GM12878 (cell line): Measurements from ENCODE around the gene NFATC2. TPM values are rescaled to one million over a fixed set of nuclear protein-coding genes. Genes with fewer than 3 reads are reported as not detected.

Source experiments
- ATAC-seq: fragments of 200-7000 bp; cut with Tn5 transposase; 3 replicates; pipeline ENCODE4 v1.9.1; 2020; ENCODE audit warnings: mild to moderate bottlenecking, moderate library complexity
- BruUV-seq: library from RNA; stranded (reverse); fragments of 400-500 nt; replicated peaks from 2 replicates; lab custom pipeline; 2021; lab: Mats Ljungman, UMichigan
- CTCF ChIA-PET: fragments of 300-600 bp; sonication (Branson Sonifier 250); formaldehyde crosslinking; extraction: SDS; loops from one replicate; lab custom pipeline; 2021; ENCODE audit warnings: inconsistent platforms; lab: Yijun Ruan, JAX
- POLR2A ChIA-PET: fragments of 350-600 bp; formaldehyde crosslinking; extraction: SDS; loops from one replicate; lab custom pipeline; 2021; ENCODE audit warnings: inconsistent platforms; lab: Charles Lee
- RAD21 ChIA-PET: fragments of 300-600 bp; sonication (Branson Sonifier 250); formaldehyde crosslinking; loops from one replicate; lab custom pipeline; 2023; ENCODE audit warnings: antibody characterized with exemption; ENCODE audit not compliant: unreplicated experiment; lab: Charles Lee
- SMC1A ChIA-PET: fragments of 300-600 bp; sonication (Branson Sonifier 250); formaldehyde crosslinking; loops from one replicate; lab custom pipeline; 2023; ENCODE audit not compliant: unreplicated experiment, uncharacterized antibody; lab: Charles Lee
- DNase-seq: peaks from one replicate; pipeline ENCODE4 v3.0.0-alpha.2; 2011; ENCODE audit warnings: low read depth, low spot score
- FAIRE-seq: peaks from 3 replicates; lab custom pipeline; 2011; peaks lifted over from hg19 to GRCh38; lab: Jason Lieb, UNC
- H2AFZ ChIP-seq: 2 replicates; pipeline ENCODE4 v1.6.0; 2011; ENCODE audit warnings: low read depth, low read length, control low read depth; ENCODE audit not compliant: control insufficient read depth
- H3K27ac ChIP-seq: 2 replicates; pipeline ENCODE4 v1.5.1; 2011; ENCODE audit warnings: control low read depth; ENCODE audit not compliant: control insufficient read depth, insufficient read depth
- H3K27me3 ChIP-seq, 2 experiments: replicated peaks in 1 of 2; 2 replicates each; pipeline versions ENCODE4 v1.6.0 to v1.6.1; 2011; ENCODE audit warnings: low read length in 1 of 2; ENCODE audit not compliant: control insufficient read depth in 2 of 2, insufficient read depth in 2 of 2
- H3K36me3 ChIP-seq, 2 experiments: 2 replicates each; pipeline ENCODE4 v1.5.1; 2011; ENCODE audit warnings: low read length in 1 of 2; ENCODE audit not compliant: control insufficient read depth in 2 of 2, insufficient read depth in 2 of 2
- H3K4me1 ChIP-seq: 2 replicates; pipeline ENCODE4 v1.6.1; 2011; ENCODE audit warnings: mild to moderate bottlenecking, low read length, moderate library complexity, mixed read lengths; ENCODE audit not compliant: control insufficient read depth, insufficient read depth
- H3K4me2 ChIP-seq: 2 replicates; pipeline ENCODE4 v1.6.0; 2011; ENCODE audit warnings: control low read depth; ENCODE audit not compliant: control insufficient read depth, insufficient read depth
- H3K4me3 ChIP-seq: fragments of 200-600 bp; sonication (generic); 2 replicates; pipeline ENCODE4 v1.5.1; 2016
- H3K79me2 ChIP-seq: 2 replicates; pipeline ENCODE4 v1.6.0; 2011; ENCODE audit warnings: low read length; ENCODE audit not compliant: control insufficient read depth, insufficient read depth
- H3K9ac ChIP-seq: 2 replicates; pipeline ENCODE4 v1.8.0; 2011; ENCODE audit warnings: low read length, control low read depth, mixed read lengths; ENCODE audit not compliant: control insufficient read depth, insufficient read depth
- H3K9me3 ChIP-seq: replicated peaks from 3 replicates; pipeline ENCODE4 v1.5.1; 2011; ENCODE audit warnings: mild to moderate bottlenecking, low read length; ENCODE audit not compliant: control insufficient read depth, insufficient read depth
- H4K20me1 ChIP-seq: 2 replicates; pipeline ENCODE4 v1.6.0; 2011; ENCODE audit not compliant: control insufficient read depth, insufficient read depth
- BHLHE40 ChIP-seq, 2 experiments: fragments of 450-650 bp in 1 of 2; IDR thresholded peaks; 2 replicates each; pipeline ENCODE4 v1.6.1; 2011 to 2017; ENCODE audit warnings: low read depth in 2 of 2, borderline replicate concordance in 1 of 2, improper control_type of control experiment in 1 of 2, low read length in 1 of 2, mild to moderate bottlenecking in 1 of 2
- BMI1 ChIP-seq: fragments of 450-650 bp; IDR thresholded peaks from 2 replicates; pipeline ENCODE4 v1.6.1; 2016; ENCODE audit warnings: mild to moderate bottlenecking, moderate library complexity, borderline replicate concordance
- SIN3A ChIP-seq: IDR thresholded peaks from 2 replicates; pipeline ENCODE4 v1.6.1; 2012; ENCODE audit warnings: low read depth, low read length, improper control_type of control experiment
- ZBED1 ChIP-seq: IDR thresholded peaks from 2 replicates; pipeline ENCODE4 v1.6.1; 2016; ENCODE audit warnings: borderline replicate concordance
- WGBS: methylation state at CpG from one replicate; pipeline ENCODE4 v1.1.6; 2016; ENCODE audit warnings: low lambda C conversion rate; ENCODE audit not compliant: insufficient replicate concordance, insufficient coverage; ENCODE audit errors: missing lambda C conversion rate; 5-methylcytosine and 5-hydroxymethylcytosine counted together
- in situ Hi-C: fragments of 300-500 bp; cut with MboI; formaldehyde crosslinking; loops from 9 replicates; pipeline ENCODE4 v1.14.3; 2018; ENCODE audit warnings: mixed read lengths
- intact Hi-C: fragments of 100-400 bp; cut with micrococcal nuclease; formaldehyde crosslinking; loops from one replicate; pipeline ENCODE4 v1.14.2; 2022; ENCODE audit not compliant: unreplicated experiment
- polyA plus RNA-seq, 11 experiments: library from polyadenylated mRNA; depleted of rRNA in 4 of 11; unstranded in 6 of 11; stranded (reverse) in 5 of 11; fragments of >200 nt; fragmentation: Nextera tagmentation in 4 of 11; fragmentation: Illumina TruSeq in 1 of 11; extraction: Ambion mirVana in 4 of 11; extraction: Trizol in 1 of 11; gene quantifications; 1 replicate in 1 of 11; 2 replicates in 10 of 11; pipeline versions ENCODE4 v1.2.1 to v1.2.3, GENCODE V29; 2011 to 2016; ENCODE audit warnings: inconsistent platforms in 2 of 11, missing spikeins in 2 of 11, low read depth in 1 of 11
- total RNA-seq, 4 experiments: library from RNA; depleted of rRNA in 3 of 4; stranded (reverse); fragments of >200 nt in 3 of 4; fragmentation: Illumina TruSeq in 1 of 4; extraction: Trizol in 1 of 4; gene quantifications; 2 replicates each; pipeline versions ENCODE4 v1.2.1 to v1.2.3, GENCODE V29; 2013 to 2021
- TF ChIP-seq, protein P1 (sequence below): IDR thresholded peaks from 2 replicates; pipeline ENCODE4 v1.6.1; 2012; ENCODE audit warnings: mild to moderate bottlenecking, low read depth, low read length
- TF ChIP-seq, protein P2 (sequence below): fragments of 450-650 bp; formaldehyde crosslinking; IDR thresholded peaks from 2 replicates; pipeline ENCODE4 v1.5.0; 2022; ENCODE audit warnings: mild to moderate bottlenecking, missing genetic modification characterization
- TF ChIP-seq, protein P3 (sequence below): IDR thresholded peaks from 2 replicates; pipeline ENCODE4 v1.6.1; 2011; ENCODE audit warnings: borderline replicate concordance, low read depth, mild to moderate bottlenecking, moderate library complexity, low read length; ENCODE audit not compliant: insufficient read depth, poor library complexity, severe bottlenecking

Gene NFATC2
- total and polyA plus RNA-seq, 10 of the 15 experiments (the other 5 are each of a cell fraction or from before 2014, with no cell fraction given), result 3.3 to 20.0 (median 7.3) TPM

DNA sequence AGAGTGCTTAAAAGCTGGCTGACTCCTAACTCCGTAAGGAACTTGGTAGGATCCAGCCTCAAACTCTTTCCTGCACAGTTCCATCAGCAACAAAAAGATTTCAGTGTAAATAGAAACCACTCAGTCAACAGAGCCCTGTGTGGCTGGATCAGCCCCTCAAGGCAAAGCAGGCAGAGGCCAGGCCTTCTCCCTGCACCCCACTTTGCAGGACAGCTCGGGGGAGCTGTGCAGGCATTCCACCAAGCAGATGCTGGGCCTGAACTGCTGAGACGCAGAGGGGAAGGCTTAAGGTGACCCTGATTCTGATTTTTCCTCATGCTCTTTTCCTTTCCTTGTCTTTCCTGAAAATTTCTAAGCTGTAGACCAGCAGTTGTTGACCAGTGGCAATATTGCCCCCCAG is 91.5 kb downstream of the NFATC2 start:
- no peak for FAIRE-seq

More for the DNA sequence above, 91.5 kb downstream of the NFATC2 start:
- no TSS peak for BruUV-seq
- 47% methylated on average over 3 of the region's 3 CpGs for WGBS
- ATAC-seq (no peak), DNase-seq (no peak)
- ChIA-PET SMC1A (interaction anchor here (0.6 to 2.4 kb wide), 2 partner anchors 62 to 65 kb away, joined by 3 to 9 read pairs; no protein-coding TSS in a partner anchor), CTCF (interaction anchor here (1.3 kb wide), 1 partner anchor 65 kb away, joined by 3 read pairs; no protein-coding TSS in a partner anchor), POLR2A (no interaction called here), RAD21 (no interaction called here)
- no peak overlapping the region for H3K4me2 ChIP-seq
- peaks cover 4% of the 10 kb centered on the region in 2 experiments; a peak in 3 of 4 replicates for H3K36me3 ChIP-seq
- no peak overlapping the region for H3K4me3 ChIP-seq
- H3K27ac ChIP-seq, result no peak overlapping the region
- H3K4me1 ChIP-seq, result no peaks in the 10 kb centered on the region
- no peaks in the 10 kb centered on the region for H3K79me2 ChIP-seq
- TF ChIP-seq BHLHE40 (IDR thresholded peaks at IDR 0.05; ENCODE audit: borderline replicate concordance in 1 of 2, low read depth in 2 of 2, low read length in 1 of 2) (no peak), SIN3A (no peak), BMI1 (no peak), ZBED1 (no peak)
- TF ChIP-seq, protein P1, sequence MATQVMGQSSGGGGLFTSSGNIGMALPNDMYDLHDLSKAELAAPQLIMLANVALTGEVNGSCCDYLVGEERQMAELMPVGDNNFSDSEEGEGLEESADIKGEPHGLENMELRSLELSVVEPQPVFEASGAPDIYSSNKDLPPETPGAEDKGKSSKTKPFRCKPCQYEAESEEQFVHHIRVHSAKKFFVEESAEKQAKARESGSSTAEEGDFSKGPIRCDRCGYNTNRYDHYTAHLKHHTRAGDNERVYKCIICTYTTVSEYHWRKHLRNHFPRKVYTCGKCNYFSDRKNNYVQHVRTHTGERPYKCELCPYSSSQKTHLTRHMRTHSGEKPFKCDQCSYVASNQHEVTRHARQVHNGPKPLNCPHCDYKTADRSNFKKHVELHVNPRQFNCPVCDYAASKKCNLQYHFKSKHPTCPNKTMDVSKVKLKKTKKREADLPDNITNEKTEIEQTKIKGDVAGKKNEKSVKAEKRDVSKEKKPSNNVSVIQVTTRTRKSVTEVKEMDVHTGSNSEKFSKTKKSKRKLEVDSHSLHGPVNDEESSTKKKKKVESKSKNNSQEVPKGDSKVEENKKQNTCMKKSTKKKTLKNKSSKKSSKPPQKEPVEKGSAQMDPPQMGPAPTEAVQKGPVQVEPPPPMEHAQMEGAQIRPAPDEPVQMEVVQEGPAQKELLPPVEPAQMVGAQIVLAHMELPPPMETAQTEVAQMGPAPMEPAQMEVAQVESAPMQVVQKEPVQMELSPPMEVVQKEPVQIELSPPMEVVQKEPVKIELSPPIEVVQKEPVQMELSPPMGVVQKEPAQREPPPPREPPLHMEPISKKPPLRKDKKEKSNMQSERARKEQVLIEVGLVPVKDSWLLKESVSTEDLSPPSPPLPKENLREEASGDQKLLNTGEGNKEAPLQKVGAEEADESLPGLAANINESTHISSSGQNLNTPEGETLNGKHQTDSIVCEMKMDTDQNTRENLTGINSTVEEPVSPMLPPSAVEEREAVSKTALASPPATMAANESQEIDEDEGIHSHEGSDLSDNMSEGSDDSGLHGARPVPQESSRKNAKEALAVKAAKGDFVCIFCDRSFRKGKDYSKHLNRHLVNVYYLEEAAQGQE, result no peak
- TF ChIP-seq, protein P2, sequence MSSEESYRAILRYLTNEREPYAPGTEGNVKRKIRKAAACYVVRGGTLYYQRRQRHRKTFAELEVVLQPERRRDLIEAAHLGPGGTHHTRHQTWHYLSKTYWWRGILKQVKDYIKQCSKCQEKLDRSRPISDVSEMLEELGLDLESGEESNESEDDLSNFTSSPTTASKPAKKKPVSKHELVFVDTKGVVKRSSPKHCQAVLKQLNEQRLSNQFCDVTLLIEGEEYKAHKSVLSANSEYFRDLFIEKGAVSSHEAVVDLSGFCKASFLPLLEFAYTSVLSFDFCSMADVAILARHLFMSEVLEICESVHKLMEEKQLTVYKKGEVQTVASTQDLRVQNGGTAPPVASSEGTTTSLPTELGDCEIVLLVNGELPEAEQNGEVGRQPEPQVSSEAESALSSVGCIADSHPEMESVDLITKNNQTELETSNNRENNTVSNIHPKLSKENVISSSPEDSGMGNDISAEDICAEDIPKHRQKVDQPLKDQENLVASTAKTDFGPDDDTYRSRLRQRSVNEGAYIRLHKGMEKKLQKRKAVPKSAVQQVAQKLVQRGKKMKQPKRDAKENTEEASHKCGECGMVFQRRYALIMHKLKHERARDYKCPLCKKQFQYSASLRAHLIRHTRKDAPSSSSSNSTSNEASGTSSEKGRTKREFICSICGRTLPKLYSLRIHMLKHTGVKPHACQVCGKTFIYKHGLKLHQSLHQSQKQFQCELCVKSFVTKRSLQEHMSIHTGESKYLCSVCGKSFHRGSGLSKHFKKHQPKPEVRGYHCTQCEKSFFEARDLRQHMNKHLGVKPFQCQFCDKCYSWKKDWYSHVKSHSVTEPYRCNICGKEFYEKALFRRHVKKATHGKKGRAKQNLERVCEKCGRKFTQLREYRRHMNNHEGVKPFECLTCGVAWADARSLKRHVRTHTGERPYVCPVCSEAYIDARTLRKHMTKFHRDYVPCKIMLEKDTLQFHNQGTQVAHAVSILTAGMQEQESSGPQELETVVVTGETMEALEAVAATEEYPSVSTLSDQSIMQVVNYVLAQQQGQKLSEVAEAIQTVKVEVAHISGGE (CRISPR knock-in tag), result no peak
- TF ChIP-seq, protein P3, sequence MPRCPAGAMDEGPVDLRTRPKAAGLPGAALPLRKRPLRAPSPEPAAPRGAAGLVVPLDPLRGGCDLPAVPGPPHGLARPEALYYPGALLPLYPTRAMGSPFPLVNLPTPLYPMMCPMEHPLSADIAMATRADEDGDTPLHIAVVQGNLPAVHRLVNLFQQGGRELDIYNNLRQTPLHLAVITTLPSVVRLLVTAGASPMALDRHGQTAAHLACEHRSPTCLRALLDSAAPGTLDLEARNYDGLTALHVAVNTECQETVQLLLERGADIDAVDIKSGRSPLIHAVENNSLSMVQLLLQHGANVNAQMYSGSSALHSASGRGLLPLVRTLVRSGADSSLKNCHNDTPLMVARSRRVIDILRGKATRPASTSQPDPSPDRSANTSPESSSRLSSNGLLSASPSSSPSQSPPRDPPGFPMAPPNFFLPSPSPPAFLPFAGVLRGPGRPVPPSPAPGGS, result no peak
- intact Hi-C loops, result no loop called here
- in situ Hi-C loops, result no loop called here
- no peaks in the 10 kb centered on the region for H4K20me1 ChIP-seq
- no peaks in the 10 kb centered on the region for H3K27me3 ChIP-seq
- no peak overlapping the region for H3K9ac ChIP-seq
- no peak overlapping the region for H2AFZ ChIP-seq
- peaks cover 4% of the 10 kb centered on the region; the same call in 2 of the 3 replicates for H3K9me3 ChIP-seq
